ENCODE measurements around the gene SNPH. TPM values are rescaled to one million over a fixed set of nuclear protein-coding genes. Genes with fewer than 3 reads are reported as not detected.

Gene SNPH
- polyA plus RNA-seq, 2 of the 4 experiments (the other 2 are of a cell fraction) = 1.1 to 5.2 TPM

DNA sequence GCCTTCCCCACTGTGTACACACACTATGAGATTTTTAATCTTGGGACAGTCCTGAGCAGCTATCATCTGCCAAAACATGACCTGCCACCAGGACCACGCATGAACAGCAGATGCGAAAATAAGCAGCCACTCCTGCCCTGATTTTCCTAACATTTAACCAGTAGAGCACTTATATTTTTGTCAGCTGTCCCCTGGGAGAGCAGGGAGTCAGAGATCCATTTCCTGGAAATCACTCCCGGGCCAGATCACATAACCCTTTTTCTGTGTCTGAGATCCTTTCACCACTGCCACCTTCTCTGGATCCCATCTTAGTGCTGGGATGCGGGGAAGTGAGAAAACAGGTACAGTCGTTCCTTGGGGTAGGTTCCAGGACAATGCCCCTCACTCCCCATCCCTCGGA lies 57.2 kb downstream of the SNPH start:
- no peak overlapping the region for H3K27ac ChIP-seq
- ATAC-seq (no peak), FAIRE-seq (no peak), DNase-seq (ENCODE audit: low read depth in 1 of 2, low spot score in 1 of 2) (no peak)
- CTCF ChIA-PET = interaction anchor here (0.9 to 3.3 kb wide), 3 partner anchors 10 to 180 kb away, joined by 3 to 16 read pairs (median 13); no protein-coding TSS in a partner anchor
- POLR2A ChIA-PET = no interaction called here
- H3K4me1 ChIP-seq = peaks cover 27% of the 10 kb centered on the region
- WGBS (ENCODE audit: missing lambda C conversion rate) = 77% methylated on average over 6 of the region's 6 CpGs
- no peak for TF ChIP-seq JUNB (IDR thresholded peaks at IDR 0.05)
- H3K9me3 ChIP-seq = no peaks in the 10 kb centered on the region
- no peak overlapping the region for H3K4me3 ChIP-seq
- no peak overlapping the region for H3K4me2 ChIP-seq

DNA sequence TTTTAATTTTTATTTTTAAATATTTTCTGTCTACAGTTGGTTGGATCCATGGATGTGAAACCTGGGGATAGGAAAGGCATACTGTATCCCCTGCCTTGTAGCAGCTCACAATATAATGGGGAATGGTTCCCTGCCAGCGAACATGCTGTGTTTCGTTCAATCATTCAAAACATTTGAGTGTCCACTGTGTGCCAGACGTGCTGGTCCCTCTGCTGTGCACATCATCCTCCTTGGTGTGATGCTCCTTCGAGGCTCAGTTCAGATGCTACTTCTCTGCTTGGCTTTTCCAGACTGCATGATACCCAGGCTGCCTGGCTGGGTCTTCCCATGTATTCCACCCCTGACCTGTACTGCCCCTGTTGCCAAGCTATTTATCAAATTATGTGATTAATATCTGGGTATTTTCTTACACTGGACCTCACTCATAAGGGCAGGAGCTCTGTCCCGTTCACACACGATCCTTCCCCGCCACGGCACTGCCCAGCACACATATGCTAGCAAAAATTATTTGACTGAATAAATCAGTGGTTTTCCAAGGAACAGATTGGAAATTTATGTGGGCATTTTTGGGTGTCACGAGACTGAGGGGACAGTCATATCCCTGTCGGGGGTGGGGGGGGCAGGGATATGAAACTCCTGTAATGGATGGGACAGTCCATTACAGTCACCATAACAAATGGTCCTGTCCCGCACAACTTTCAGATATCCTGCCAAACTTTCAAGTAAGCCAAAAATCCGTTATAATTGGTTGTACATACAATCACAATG lies 57.9 kb downstream of the SNPH start:
- no peak overlapping the region; the same call in 2 of the 3 replicates for H3K4me3 ChIP-seq
- 64% methylated on average over 12 of the region's 12 CpGs for WGBS (ENCODE audit: missing lambda C conversion rate)
- peak overlapping the region in 1 of 2 experiments; percentile 97; a peak in 2 of 6 replicates for H3K27ac ChIP-seq
- DNase-seq (ENCODE audit: low read depth in 1 of 2, low spot score in 1 of 2) (no peak), FAIRE-seq (no peak), ATAC-seq (no peak)
- CTCF ChIA-PET = interaction anchor here (1.0 to 3.3 kb wide), 4 partner anchors 11 to 179 kb away, joined by 3 to 16 read pairs (median 8); partner anchors contain the start of gene SIRPB2
- peak overlapping the region; percentile 95 for H3K4me2 ChIP-seq
- H3K9me3 ChIP-seq = no peaks in the 10 kb centered on the region
- TF ChIP-seq RCOR1 (IDR thresholded peaks at IDR 0.05; ENCODE audit: low read depth, low read length) (no peak), RNF2 (IDR thresholded peaks at IDR 0.05; ENCODE audit: borderline replicate concordance, low read depth) (no peak), CEBPB (IDR thresholded peaks at IDR 0.05) (no peak), JUN (IDR thresholded peaks at IDR 0.05) (no peak), HOXB13 (CRISPR knock-in tag; IDR thresholded peaks at IDR 0.05; ENCODE audit: low read depth) (no peak)
- POLR2A ChIA-PET = no interaction called here
- peaks cover 34% of the 10 kb centered on the region for H3K4me1 ChIP-seq

DNA sequence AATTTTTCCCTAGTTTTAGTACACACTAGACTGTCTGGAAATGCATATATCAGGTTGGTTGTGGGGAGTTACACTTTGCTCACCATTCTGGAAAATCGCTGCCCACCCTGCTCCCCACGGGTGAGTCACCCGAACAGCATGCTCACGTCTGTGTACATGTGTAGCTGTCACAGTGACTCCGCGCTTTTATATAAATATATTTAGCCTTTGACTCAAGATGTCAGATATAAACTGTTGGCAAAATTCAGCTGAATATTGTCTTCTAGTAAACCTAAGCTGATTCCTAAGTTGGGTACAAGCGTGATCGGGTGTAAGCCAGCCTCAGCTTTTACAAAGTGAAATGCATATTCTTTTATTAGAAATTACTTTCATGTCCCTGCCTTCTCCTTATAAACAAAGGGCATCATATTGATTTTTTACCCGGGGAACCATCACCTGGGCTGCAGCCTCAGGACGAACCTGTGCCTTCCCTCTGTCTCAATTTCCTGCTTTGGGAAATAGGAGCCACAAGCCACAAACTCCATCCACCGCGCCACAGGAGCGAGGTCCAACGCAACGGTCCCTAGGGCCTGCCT lies 58.6 kb downstream of the SNPH start:
- H3K4me1 ChIP-seq = peaks cover 37% of the 10 kb centered on the region
- peak overlapping the region; percentile 97 for H3K4me3 ChIP-seq
- ATAC-seq = peak; percentile 45 to 48
- no peak; the same call in 1 of the 2 replicates for TF ChIP-seq KDM1A (IDR thresholded peaks at IDR 0.05; ENCODE audit: low read depth)
- no peak for TF ChIP-seq FOSL2 (IDR thresholded peaks at IDR 0.05)
- TF ChIP-seq FOSL2 (CRISPR knock-in tag; IDR thresholded peaks at IDR 0.05) = peak; percentile 74
- TF ChIP-seq CBX2 (IDR thresholded peaks at IDR 0.05; ENCODE audit: borderline replicate concordance, low read depth) = no peak
- no peak for TF ChIP-seq MYC (IDR thresholded peaks at IDR 0.05; ENCODE audit: borderline replicate concordance, low read length)
- TF ChIP-seq MAFK (IDR thresholded peaks at IDR 0.05; ENCODE audit: partially characterized antibody) = peak; percentile 71
- no peak for TF ChIP-seq RNF2 (IDR thresholded peaks at IDR 0.05; ENCODE audit: borderline replicate concordance, low read depth)
- TF ChIP-seq NPAS2 (CRISPR knock-in tag; IDR thresholded peaks at IDR 0.05; ENCODE audit: borderline replicate concordance) = no peak
- TF ChIP-seq TP53 (CRISPR knock-in tag; IDR thresholded peaks at IDR 0.05) = no peak
- TF ChIP-seq POLR2A (IDR thresholded peaks at IDR 0.05; ENCODE audit: low read length) = no peak
- TF ChIP-seq, protein P1, sequence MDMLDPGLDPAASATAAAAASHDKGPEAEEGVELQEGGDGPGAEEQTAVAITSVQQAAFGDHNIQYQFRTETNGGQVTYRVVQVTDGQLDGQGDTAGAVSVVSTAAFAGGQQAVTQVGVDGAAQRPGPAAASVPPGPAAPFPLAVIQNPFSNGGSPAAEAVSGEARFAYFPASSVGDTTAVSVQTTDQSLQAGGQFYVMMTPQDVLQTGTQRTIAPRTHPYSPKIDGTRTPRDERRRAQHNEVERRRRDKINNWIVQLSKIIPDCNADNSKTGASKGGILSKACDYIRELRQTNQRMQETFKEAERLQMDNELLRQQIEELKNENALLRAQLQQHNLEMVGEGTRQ (IDR thresholded peaks at IDR 0.05) = 0 out of 2 replicates have a peak, but pooled peaks have one; percentile 1
- TF ChIP-seq, protein P2, sequence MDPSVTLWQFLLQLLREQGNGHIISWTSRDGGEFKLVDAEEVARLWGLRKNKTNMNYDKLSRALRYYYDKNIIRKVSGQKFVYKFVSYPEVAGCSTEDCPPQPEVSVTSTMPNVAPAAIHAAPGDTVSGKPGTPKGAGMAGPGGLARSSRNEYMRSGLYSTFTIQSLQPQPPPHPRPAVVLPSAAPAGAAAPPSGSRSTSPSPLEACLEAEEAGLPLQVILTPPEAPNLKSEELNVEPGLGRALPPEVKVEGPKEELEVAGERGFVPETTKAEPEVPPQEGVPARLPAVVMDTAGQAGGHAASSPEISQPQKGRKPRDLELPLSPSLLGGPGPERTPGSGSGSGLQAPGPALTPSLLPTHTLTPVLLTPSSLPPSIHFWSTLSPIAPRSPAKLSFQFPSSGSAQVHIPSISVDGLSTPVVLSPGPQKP (IDR thresholded peaks at IDR 0.05; ENCODE audit: low read depth, low read length) = no peak
- TF ChIP-seq, protein P3, sequence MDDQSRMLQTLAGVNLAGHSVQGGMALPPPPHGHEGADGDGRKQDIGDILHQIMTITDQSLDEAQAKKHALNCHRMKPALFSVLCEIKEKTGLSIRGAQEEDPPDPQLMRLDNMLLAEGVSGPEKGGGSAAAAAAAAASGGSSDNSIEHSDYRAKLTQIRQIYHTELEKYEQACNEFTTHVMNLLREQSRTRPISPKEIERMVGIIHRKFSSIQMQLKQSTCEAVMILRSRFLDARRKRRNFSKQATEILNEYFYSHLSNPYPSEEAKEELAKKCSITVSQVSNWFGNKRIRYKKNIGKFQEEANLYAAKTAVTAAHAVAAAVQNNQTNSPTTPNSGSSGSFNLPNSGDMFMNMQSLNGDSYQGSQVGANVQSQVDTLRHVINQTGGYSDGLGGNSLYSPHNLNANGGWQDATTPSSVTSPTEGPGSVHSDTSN (IDR thresholded peaks at IDR 0.05) = no peak
- TF ChIP-seq ZFP36 (IDR thresholded peaks at IDR 0.05; ENCODE audit: borderline replicate concordance, partially characterized antibody) = peak; percentile 9
- TF ChIP-seq NR3C1 (IDR thresholded peaks at IDR 0.05) = no peak
- TF ChIP-seq TFCP2L1 (CRISPR knock-in tag; IDR thresholded peaks at IDR 0.05) = no peak
- no peak for TF ChIP-seq FOXS1 (CRISPR knock-in tag; IDR thresholded peaks at IDR 0.05)
- TF ChIP-seq RFX5 (IDR thresholded peaks at IDR 0.05) = no peak
- peak; percentile 67 for TF ChIP-seq NFE2L2 (conservative IDR thresholded peaks at IDR 0.05; ENCODE audit: low read length)
- TF ChIP-seq ESRRA (IDR thresholded peaks at IDR 0.05; ENCODE audit: borderline replicate concordance, low read length) = no peak
- ChIA-PET CTCF (interaction anchor here (0.7 to 3.3 kb wide), 8 partner anchors 10 to 179 kb away, joined by 3 to 16 read pairs (median 6); partner anchors contain the start of gene SIRPB2), POLR2A (interaction anchor here (1.0 to 1.2 kb wide), 3 partner anchors 11 to 179 kb away, joined by 3 to 4 read pairs (median 3); no protein-coding TSS in a partner anchor)
- no peak for FAIRE-seq
- 16% methylated on average over 15 of the region's 15 CpGs for WGBS (ENCODE audit: missing lambda C conversion rate)
- H3K9me3 ChIP-seq = no peaks in the 10 kb centered on the region
- peak overlapping the region; percentile 97 to 99 for H3K27ac ChIP-seq
- peak; percentile 42 to 64 for DNase-seq (ENCODE audit: low read depth in 1 of 2, low spot score in 1 of 2)
- H3K4me2 ChIP-seq = peak overlapping the region; percentile 95
